H1 (cell line): Measurements from ENCODE around the gene NME3.

Experiments used
- CHD2 ChIP-seq: IDR thresholded peaks from 2 replicates; pipeline ENCODE4 v1.6.1; 2012; ENCODE audit warnings: low read length, improper control_type of control experiment
- CTCF ChIP-seq, 3 experiments: IDR thresholded peaks; 1 replicate in 2 of 3; 2 replicates in 1 of 3; pipeline versions ENCODE4 v1.5.1 to v1.6.1; 2011; ENCODE audit warnings: low read length in 3 of 3, mild to moderate bottlenecking in 3 of 3, inconsistent platforms in 2 of 3, low read depth in 1 of 3, moderate library complexity in 1 of 3; ENCODE audit not compliant: insufficient read depth in 1 of 3; ENCODE audit errors: control extremely low read depth in 1 of 3
- GABPA ChIP-seq: IDR thresholded peaks from 2 replicates; pipeline ENCODE4 v1.6.1; 2011; ENCODE audit warnings: mild to moderate bottlenecking, low read length, moderate library complexity, borderline replicate concordance; ENCODE audit not compliant: insufficient read depth
- PHF8 ChIP-seq: fragments of 200-600 bp; sonication (generic); conservative IDR thresholded peaks from 2 replicates; pipeline ENCODE4 v1.7.1; 2012; ENCODE audit warnings: low read depth, mild to moderate bottlenecking, inconsistent platforms, low read length, moderate library complexity
- POLR2A ChIP-seq, 2 experiments: IDR thresholded peaks; 1 replicate in 1 of 2; 2 replicates in 1 of 2; pipeline ENCODE4 v1.6.1; 2011; ENCODE audit warnings: low read depth in 2 of 2, low read length in 2 of 2, mild to moderate bottlenecking in 2 of 2; ENCODE audit errors: control extremely low read depth in 1 of 2
- POLR2AphosphoS5 ChIP-seq: IDR thresholded peaks from 2 replicates; pipeline ENCODE4 v1.6.1; 2011; ENCODE audit warnings: low read depth, low read length
- RAD21 ChIP-seq, 2 experiments: IDR thresholded peaks in 1 of 2; conservative IDR thresholded peaks in 1 of 2; 2 replicates each; pipeline ENCODE4 v1.6.1; 2011; ENCODE audit warnings: low read depth in 2 of 2, low read length in 2 of 2, improper control_type of control experiment in 1 of 2, inconsistent platforms in 1 of 2, mild to moderate bottlenecking in 1 of 2, moderate library complexity in 1 of 2
- SP1 ChIP-seq: IDR thresholded peaks from 2 replicates; pipeline ENCODE4 v1.6.1; 2011; ENCODE audit warnings: low read depth, low read length
- TF ChIP-seq, protein P1 (sequence below): IDR thresholded peaks from 2 replicates; pipeline ENCODE4 v1.6.1; 2012; ENCODE audit warnings: inconsistent platforms

DNA sequence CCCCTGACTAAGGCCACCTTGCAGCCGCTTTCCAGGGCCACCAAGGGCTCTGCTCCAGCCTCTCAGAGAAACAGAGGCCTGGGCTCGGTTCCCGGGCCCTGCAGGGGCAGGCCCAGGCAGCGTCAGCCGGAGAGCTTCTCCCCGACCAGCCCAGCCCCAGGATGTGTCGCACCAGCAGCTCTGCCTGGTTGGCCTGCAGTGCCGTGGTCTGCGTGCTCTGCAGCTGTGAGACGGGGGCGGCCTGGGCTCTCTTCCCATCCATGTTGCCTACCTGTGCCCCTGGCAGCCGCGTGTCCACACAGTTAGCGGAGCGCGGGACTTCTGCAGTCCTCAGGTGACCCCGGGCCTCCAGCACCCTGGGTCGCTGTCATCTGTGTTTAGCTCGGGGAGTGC is 17.4 kb upstream of the NME3 start:
- no peak for TF ChIP-seq SP1
- TF ChIP-seq, protein P1, sequence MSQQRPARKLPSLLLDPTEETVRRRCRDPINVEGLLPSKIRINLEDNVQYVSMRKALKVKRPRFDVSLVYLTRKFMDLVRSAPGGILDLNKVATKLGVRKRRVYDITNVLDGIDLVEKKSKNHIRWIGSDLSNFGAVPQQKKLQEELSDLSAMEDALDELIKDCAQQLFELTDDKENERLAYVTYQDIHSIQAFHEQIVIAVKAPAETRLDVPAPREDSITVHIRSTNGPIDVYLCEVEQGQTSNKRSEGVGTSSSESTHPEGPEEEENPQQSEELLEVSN: no peak
- no peak for TF ChIP-seq CHD2
- no peak for TF ChIP-seq POLR2A (IDR thresholded peaks at IDR 0.05; ENCODE audit: control extremely low read depth in 1 of 2, low read depth in 2 of 2, low read length in 2 of 2)
- TF ChIP-seq GABPA: no peak
- TF ChIP-seq CTCF (IDR thresholded peaks at IDR 0.05; ENCODE audit: control extremely low read depth in 1 of 3, insufficient read depth in 1 of 3, low read depth in 1 of 3, low read length in 3 of 3): no peak
- TF ChIP-seq PHF8: no peak
- TF ChIP-seq POLR2AphosphoS5: no peak
- no peak for TF ChIP-seq RAD21 (IDR thresholded peaks at IDR 0.05 in 1 of 2, conservative IDR thresholded peaks at IDR 0.05 in 1 of 2; ENCODE audit: low read depth in 2 of 2, low read length in 2 of 2)
